Trophoblast cell (in vitro differentiated cells and primary cell): ENCODE measurements around the gene ITFG1.
"Not testable (repeated sequence)": the region's sequence is repeated elsewhere in the genome, so short reads cannot be mapped to it uniquely, and the experiment has no call there.

Experiments
- DNase-seq, 2 donors: peaks; one replicate each; pipeline ENCODE4 v3.0.0-alpha.2; 2016
- H2AFZ ChIP-seq: 2 replicates; pipeline ENCODE4 v1.6.1; 2013; ENCODE audit warnings: low read length, moderate library complexity, mild to moderate bottlenecking; ENCODE audit not compliant: insufficient read depth, poor library complexity
- H2AK5ac ChIP-seq: 2 replicates; pipeline ENCODE4 v1.6.1; 2013; ENCODE audit warnings: mild to moderate bottlenecking, low read length
- H2BK120ac ChIP-seq: 2 replicates; pipeline ENCODE4 v1.6.1; 2013; ENCODE audit warnings: low read length, mild to moderate bottlenecking, moderate library complexity; ENCODE audit not compliant: insufficient read depth, poor library complexity
- H2BK12ac ChIP-seq: 2 replicates; pipeline ENCODE4 v1.6.1; 2013; ENCODE audit warnings: mild to moderate bottlenecking, low read length, moderate library complexity
- H2BK5ac ChIP-seq: 2 replicates; pipeline ENCODE4 v1.6.1; 2013; ENCODE audit warnings: low read length, low read depth, moderate library complexity, mild to moderate bottlenecking; ENCODE audit not compliant: poor library complexity
- H3K14ac ChIP-seq: 2 replicates; pipeline ENCODE4 v1.6.1; 2013; ENCODE audit warnings: mild to moderate bottlenecking, low read length
- H3K18ac ChIP-seq: 2 replicates; pipeline ENCODE4 v1.6.1; 2013; ENCODE audit warnings: mild to moderate bottlenecking, low read length
- H3K23ac ChIP-seq: 2 replicates; pipeline ENCODE4 v1.6.1; 2013; ENCODE audit warnings: low read length
- H3K27ac ChIP-seq: 2 replicates; pipeline ENCODE4 v1.5.1; 2013; ENCODE audit warnings: low read depth, mild to moderate bottlenecking, inconsistent platforms, low read length, moderate library complexity
- H3K27me3 ChIP-seq: 2 replicates; pipeline ENCODE4 v1.6.1; 2013; ENCODE audit warnings: inconsistent platforms, mild to moderate bottlenecking, low read length, moderate library complexity; ENCODE audit not compliant: insufficient read depth
- H3K36me3 ChIP-seq, 2 experiments: 1 replicate in 1 of 2; 2 replicates in 1 of 2; pipeline ENCODE4 v1.6.1; 2013; ENCODE audit warnings: low read length in 2 of 2, mild to moderate bottlenecking in 2 of 2, moderate library complexity in 1 of 2; ENCODE audit not compliant: insufficient read depth in 2 of 2, control insufficient read depth in 1 of 2
- H3K4ac ChIP-seq: 2 replicates; pipeline ENCODE4 v1.6.1; 2013; ENCODE audit warnings: low read depth, mild to moderate bottlenecking, low read length, moderate library complexity
- H3K4me1 ChIP-seq, 2 experiments: 1 replicate in 1 of 2; 2 replicates in 1 of 2; pipeline ENCODE4 v1.6.1; 2013; ENCODE audit warnings: low read length in 2 of 2, mild to moderate bottlenecking in 2 of 2, moderate library complexity in 1 of 2; ENCODE audit not compliant: insufficient read depth in 2 of 2, control insufficient read depth in 1 of 2
- H3K4me2 ChIP-seq: 2 replicates; pipeline ENCODE4 v1.6.1; 2013; ENCODE audit warnings: inconsistent platforms, mild to moderate bottlenecking, low read length, moderate library complexity
- H3K4me3 ChIP-seq: 2 replicates; pipeline ENCODE4 v1.5.1; 2013; ENCODE audit warnings: mild to moderate bottlenecking, low read depth, low read length, inconsistent platforms
- H3K79me1 ChIP-seq: one replicate; pipeline ENCODE4 v1.6.1; 2013; ENCODE audit warnings: low read length
- H3K79me2 ChIP-seq: 2 replicates; pipeline ENCODE4 v1.6.1; 2013; ENCODE audit warnings: low read length, mild to moderate bottlenecking; ENCODE audit not compliant: control insufficient read depth, insufficient read depth, poor library complexity
- H3K9ac ChIP-seq: 2 replicates; pipeline ENCODE4 v1.6.1; 2013; ENCODE audit warnings: mild to moderate bottlenecking, low read length
- H3K9me3 ChIP-seq: 2 replicates; pipeline ENCODE4 v1.6.1; 2013; ENCODE audit warnings: low read depth, mild to moderate bottlenecking, control low read depth, inconsistent platforms, low read length; ENCODE audit not compliant: insufficient read depth
- H4K12ac ChIP-seq: 2 replicates; pipeline ENCODE4 v1.6.1; 2013; ENCODE audit warnings: low read depth, mild to moderate bottlenecking, low read length, moderate library complexity
- H4K8ac ChIP-seq: 2 replicates; pipeline ENCODE4 v1.6.1; 2013; ENCODE audit warnings: low read depth, mild to moderate bottlenecking, low read length, moderate library complexity
- H4K91ac ChIP-seq: one replicate; pipeline ENCODE4 v1.6.1; 2013; ENCODE audit warnings: low read depth, mild to moderate bottlenecking, low read length, moderate library complexity
- WGBS: extraction: QIAGEN DNeasy Blood & Tissue Kit; methylation state at CpG from one replicate; pipeline ENCODE4 v1.1.7; 2013; ENCODE audit warnings: missing lambda C conversion rate; ENCODE audit not compliant: insufficient read length, insufficient coverage; ENCODE audit errors: extremely low coverage; 5-methylcytosine and 5-hydroxymethylcytosine counted together

The ITFG1 gene

GRCh38 chr16:47347021-47347696, 113.7 kb downstream of the ITFG1 start:
- not testable (repeated sequence) for H3K79me2 ChIP-seq, H3K4me3 ChIP-seq, H4K91ac ChIP-seq, H3K27ac ChIP-seq, H2AFZ ChIP-seq, H3K4me2 ChIP-seq, H3K4me1 ChIP-seq, H3K27me3 ChIP-seq, H3K9me3 ChIP-seq, H3K9ac ChIP-seq, H4K12ac ChIP-seq, H2BK120ac ChIP-seq, H3K14ac ChIP-seq, H3K4ac ChIP-seq, H2BK12ac ChIP-seq, H4K8ac ChIP-seq, H3K23ac ChIP-seq, H2BK5ac ChIP-seq, DNase-seq, H3K18ac ChIP-seq, H2AK5ac ChIP-seq, H3K36me3 ChIP-seq, H3K79me1 ChIP-seq
- WGBS, result no CpG with 5 or more reads among the region's 23 CpGs

DNA sequence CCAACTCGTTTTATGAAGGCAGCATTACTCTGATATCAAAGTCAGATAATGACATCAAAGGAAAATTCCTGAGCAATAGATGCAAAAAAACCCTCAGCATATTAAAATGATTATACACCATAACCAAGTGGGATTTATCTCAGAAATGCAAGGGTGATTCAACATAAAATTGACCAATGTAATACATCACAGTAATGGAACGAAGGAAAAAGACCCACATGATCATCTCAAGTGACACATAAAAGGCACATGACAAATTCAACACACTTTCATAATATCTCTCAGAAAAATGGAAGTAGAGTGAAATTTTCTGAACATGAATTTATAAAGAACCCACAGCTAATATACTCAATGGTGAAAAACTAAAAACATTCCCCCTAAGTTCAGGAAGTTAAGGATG, 118.8 kb downstream of the ITFG1 start:
- Histone ChIP-seq H3K4me3 (no peak overlapping the region), H3K79me1 (no peaks in the 10 kb centered on the region)

GRCh38 chr16:47330562-47330961, 130.3 kb downstream of the ITFG1 start:
- not testable (repeated sequence) for H2BK120ac ChIP-seq, H3K36me3 ChIP-seq, H3K14ac ChIP-seq, H4K12ac ChIP-seq, H3K18ac ChIP-seq, H3K23ac ChIP-seq, H3K4me2 ChIP-seq, H3K9me3 ChIP-seq, H3K4ac ChIP-seq, H3K79me1 ChIP-seq, H3K9ac ChIP-seq, H2BK12ac ChIP-seq, H2AFZ ChIP-seq, DNase-seq, H3K79me2 ChIP-seq, H2BK5ac ChIP-seq, H3K27me3 ChIP-seq, H3K27ac ChIP-seq, H4K91ac ChIP-seq, H3K4me1 ChIP-seq, H2AK5ac ChIP-seq, H4K8ac ChIP-seq, H3K4me3 ChIP-seq
- WGBS, result no CpG with 5 or more reads among the region's 3 CpGs

More for the DNA sequence above, 118.8 kb downstream of the ITFG1 start:
- WGBS, result no CpG with 5 or more reads among the region's 2 CpGs
- H2BK12ac ChIP-seq, result no peak overlapping the region
- peaks cover 0 to 3% of the 10 kb centered on the region in 2 experiments for H3K36me3 ChIP-seq
- no peak overlapping the region for H3K23ac ChIP-seq
- no peak overlapping the region for H2BK5ac ChIP-seq
- no peak overlapping the region for H3K9ac ChIP-seq
- H2AFZ ChIP-seq, result no peak overlapping the region
- no peak overlapping the region for H4K91ac ChIP-seq
- H4K8ac ChIP-seq, result no peak overlapping the region
- H3K27ac ChIP-seq, result no peak overlapping the region
- H2BK120ac ChIP-seq, result no peak overlapping the region
- peaks cover 2% of the 10 kb centered on the region for H3K9me3 ChIP-seq
- no peak overlapping the region for H3K18ac ChIP-seq
- H3K4me1 ChIP-seq, result no peaks in the 10 kb centered on the region
- no peak overlapping the region for H4K12ac ChIP-seq
- H3K27me3 ChIP-seq, result no peaks in the 10 kb centered on the region
- H3K14ac ChIP-seq, result no peak overlapping the region
- DNase-seq, result peak in 1 of 2 donors; percentile 18
- no peak overlapping the region for H2AK5ac ChIP-seq
- H3K4me2 ChIP-seq, result no peak overlapping the region
- no peak overlapping the region for H3K4ac ChIP-seq
- H3K79me2 ChIP-seq, result no peaks in the 10 kb centered on the region

- not testable (repeated sequence) for H2BK120ac ChIP-seq, H3K4me2 ChIP-seq, H2BK5ac ChIP-seq, H3K4me1 ChIP-seq, H3K79me1 ChIP-seq, H3K27me3 ChIP-seq, H3K18ac ChIP-seq, H2BK12ac ChIP-seq, H3K9ac ChIP-seq, H3K79me2 ChIP-seq, H4K8ac ChIP-seq, H3K14ac ChIP-seq, H3K27ac ChIP-seq, H3K9me3 ChIP-seq, H4K91ac ChIP-seq, H3K23ac ChIP-seq, H4K12ac ChIP-seq, DNase-seq, H2AK5ac ChIP-seq, H3K4ac ChIP-seq, H3K36me3 ChIP-seq, H2AFZ ChIP-seq, H3K4me3 ChIP-seq
- WGBS, result no CpG with 5 or more reads among the region's 2 CpGs
Observed at GRCh38 chr16:47324309-47324708, 136.6 kb downstream of the ITFG1 start.
